HG02759 (cell line): ENCODE data around the gene RXFP2.

Source experiments
- ATAC-seq: cut with Tn5 transposase; IDR thresholded peaks from one replicate; pipeline ENCODE4 v1.9.1; 2021; ENCODE audit warnings: mild to moderate bottlenecking, moderate library complexity; ENCODE audit not compliant: unreplicated experiment

Gene RXFP2

GRCh38 chr13:31739226-31739625, at the start of gene RXFP2:
TSS of gene RXFP2 (plus strand) at chr13:31739526. CDS start at chr13:31739613, 87 bp downstream.
- ATAC-seq = no peak

GRCh38 chr13:31697290-31697689, 42.0 kb upstream of the RXFP2 start:
- ATAC-seq = no peak

- ATAC-seq = no peak
These were observed 39.7 kb upstream of the RXFP2 start for GRCh38 chr13:31699650-31700049.

- no peak for ATAC-seq
These were observed 35.5 kb upstream of the RXFP2 start for GRCh38 chr13:31703780-31704179.

GRCh38 chr13:31706105-31706504, 33.2 kb upstream of the RXFP2 start:
- no peak for ATAC-seq

GRCh38 chr13:31717583-31717982, 21.7 kb upstream of the RXFP2 start:
- ATAC-seq = no peak

- ATAC-seq = no peak
These were observed 20.1 kb upstream of the RXFP2 start for GRCh38 chr13:31719214-31719613.

GRCh38 chr13:31722673-31723072, 16.7 kb upstream of the RXFP2 start:
- no peak for ATAC-seq

GRCh38 chr13:31725841-31726240, 13.5 kb upstream of the RXFP2 start:
- no peak for ATAC-seq

- ATAC-seq = no peak
These were observed 7.4 kb upstream of the RXFP2 start for GRCh38 chr13:31731921-31732320.

- ATAC-seq = no peak
These were observed 6.3 kb upstream of the RXFP2 start for GRCh38 chr13:31733066-31733465.

GRCh38 chr13:31733647-31734046, 5.7 kb upstream of the RXFP2 start:
- ATAC-seq = no peak

GRCh38 chr13:31742097-31742734, 2.9 kb downstream of the RXFP2 start:
- peak; percentile 89 for ATAC-seq

GRCh38 chr13:31747291-31747690, 8.0 kb downstream of the RXFP2 start:
- no peak for ATAC-seq

GRCh38 chr13:31747966-31748365, 8.6 kb downstream of the RXFP2 start:
- no peak for ATAC-seq

- no peak for ATAC-seq
These were observed 10.6 kb downstream of the RXFP2 start for GRCh38 chr13:31749929-31750328.

- no peak for ATAC-seq
These were observed 15.9 kb downstream of the RXFP2 start for GRCh38 chr13:31755211-31755610.

- no peak for ATAC-seq
These were observed 16.5 kb downstream of the RXFP2 start for GRCh38 chr13:31755803-31756212.

- no peak for ATAC-seq
These were observed 17.0 kb downstream of the RXFP2 start for GRCh38 chr13:31756346-31756745.

- no peak for ATAC-seq
These were observed 22.6 kb downstream of the RXFP2 start for GRCh38 chr13:31761951-31762350.

GRCh38 chr13:31764556-31764955, 25.2 kb downstream of the RXFP2 start:
- ATAC-seq = no peak

- ATAC-seq = no peak
These were observed 25.9 kb downstream of the RXFP2 start for GRCh38 chr13:31765138-31765785.
